ENCODE data around the gene NFATC2.

Gene NFATC2

DNA sequence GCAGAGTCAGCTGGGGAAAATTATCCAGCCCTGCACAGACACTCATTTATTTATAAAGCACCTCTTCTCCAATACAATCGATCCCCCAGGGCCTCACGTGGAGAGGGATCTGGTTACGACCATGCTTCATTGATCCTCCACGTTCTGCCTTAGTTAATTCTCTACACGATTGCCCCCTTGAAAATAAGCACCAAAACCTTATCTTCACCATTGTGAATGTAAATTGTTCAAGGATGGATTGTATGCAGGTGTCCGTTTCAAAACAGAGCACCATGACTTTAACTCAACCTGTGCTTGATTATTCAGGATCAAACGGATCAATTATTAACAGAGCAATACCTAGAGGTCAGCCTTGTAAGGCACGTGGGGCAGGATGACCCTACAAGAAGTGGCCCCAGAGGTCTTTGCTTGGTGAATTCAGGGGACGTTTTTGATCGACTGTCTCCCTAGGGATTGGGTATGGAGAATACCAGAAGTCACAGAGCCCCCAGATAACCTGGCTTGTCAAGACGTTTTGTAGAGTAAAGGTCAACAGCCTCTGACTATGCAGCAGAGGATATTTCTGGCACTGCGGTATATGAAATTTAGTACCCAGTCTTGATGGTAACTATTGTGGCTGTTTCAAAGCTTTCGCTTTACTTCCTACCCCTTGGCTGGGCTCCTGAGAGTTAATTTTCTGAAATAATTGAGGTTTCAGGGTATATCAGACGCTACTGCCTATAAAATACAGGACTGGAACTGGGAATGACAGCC lies 112.1 kb downstream of the NFATC2 start:
- TF ChIP-seq, protein P1, sequence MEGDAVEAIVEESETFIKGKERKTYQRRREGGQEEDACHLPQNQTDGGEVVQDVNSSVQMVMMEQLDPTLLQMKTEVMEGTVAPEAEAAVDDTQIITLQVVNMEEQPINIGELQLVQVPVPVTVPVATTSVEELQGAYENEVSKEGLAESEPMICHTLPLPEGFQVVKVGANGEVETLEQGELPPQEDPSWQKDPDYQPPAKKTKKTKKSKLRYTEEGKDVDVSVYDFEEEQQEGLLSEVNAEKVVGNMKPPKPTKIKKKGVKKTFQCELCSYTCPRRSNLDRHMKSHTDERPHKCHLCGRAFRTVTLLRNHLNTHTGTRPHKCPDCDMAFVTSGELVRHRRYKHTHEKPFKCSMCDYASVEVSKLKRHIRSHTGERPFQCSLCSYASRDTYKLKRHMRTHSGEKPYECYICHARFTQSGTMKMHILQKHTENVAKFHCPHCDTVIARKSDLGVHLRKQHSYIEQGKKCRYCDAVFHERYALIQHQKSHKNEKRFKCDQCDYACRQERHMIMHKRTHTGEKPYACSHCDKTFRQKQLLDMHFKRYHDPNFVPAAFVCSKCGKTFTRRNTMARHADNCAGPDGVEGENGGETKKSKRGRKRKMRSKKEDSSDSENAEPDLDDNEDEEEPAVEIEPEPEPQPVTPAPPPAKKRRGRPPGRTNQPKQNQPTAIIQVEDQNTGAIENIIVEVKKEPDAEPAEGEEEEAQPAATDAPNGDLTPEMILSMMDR (IDR thresholded peaks at IDR 0.05; ENCODE audit: borderline replicate concordance, insufficient read depth, low read depth, low read length): no peak

DNA sequence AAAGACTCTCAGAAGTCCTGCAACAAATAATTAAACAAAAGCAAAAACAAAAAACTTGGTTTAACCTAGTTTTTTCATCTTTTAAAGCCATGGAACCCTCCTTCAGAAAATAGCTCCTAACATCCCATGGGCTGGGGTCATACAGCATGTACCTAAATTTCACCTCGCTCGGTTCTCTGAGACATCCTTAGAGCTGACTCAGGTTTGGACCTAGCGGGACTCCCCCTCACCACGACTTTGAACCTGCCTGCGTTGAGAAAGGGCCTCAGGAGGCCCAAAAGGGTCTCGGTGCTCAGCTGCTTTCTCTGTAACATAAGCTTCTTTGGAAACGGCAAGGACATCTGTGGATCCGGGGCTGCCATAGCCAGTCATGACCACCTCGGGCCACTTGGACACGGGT lies 112.8 kb downstream of the NFATC2 start:
- TF ChIP-seq, protein P1 (IDR thresholded peaks at IDR 0.05; ENCODE audit: borderline replicate concordance, insufficient read depth, low read depth, low read length): no peak
- no peak overlapping the region for H3K4me3 ChIP-seq (ENCODE audit: low read depth, low read length)

More for the DNA sequence above, 112.1 kb downstream of the NFATC2 start:
- H3K4me3 ChIP-seq (ENCODE audit: low read depth, low read length): no peak overlapping the region

DNA sequence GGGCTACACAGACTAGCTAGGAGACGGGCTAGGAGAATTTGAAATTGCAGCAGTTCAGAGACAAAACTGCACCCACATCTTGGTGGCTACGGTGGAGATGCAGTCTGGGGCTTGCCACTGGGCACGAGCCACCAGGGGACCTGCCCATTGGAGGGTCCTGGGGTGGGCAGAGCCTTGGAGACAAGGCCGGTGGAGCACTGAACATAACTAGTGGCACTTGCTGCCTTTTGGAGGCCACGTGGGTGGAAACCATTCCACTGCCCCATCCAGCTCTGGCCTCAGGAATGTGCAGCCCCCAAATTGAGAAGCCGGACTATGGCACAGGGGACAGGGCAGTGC lies 113.4 kb downstream of the NFATC2 start:
- H3K4me3 ChIP-seq (ENCODE audit: low read depth, low read length): no peak overlapping the region
- TF ChIP-seq, protein P1 (IDR thresholded peaks at IDR 0.05; ENCODE audit: borderline replicate concordance, insufficient read depth, low read depth, low read length): no peak

DNA sequence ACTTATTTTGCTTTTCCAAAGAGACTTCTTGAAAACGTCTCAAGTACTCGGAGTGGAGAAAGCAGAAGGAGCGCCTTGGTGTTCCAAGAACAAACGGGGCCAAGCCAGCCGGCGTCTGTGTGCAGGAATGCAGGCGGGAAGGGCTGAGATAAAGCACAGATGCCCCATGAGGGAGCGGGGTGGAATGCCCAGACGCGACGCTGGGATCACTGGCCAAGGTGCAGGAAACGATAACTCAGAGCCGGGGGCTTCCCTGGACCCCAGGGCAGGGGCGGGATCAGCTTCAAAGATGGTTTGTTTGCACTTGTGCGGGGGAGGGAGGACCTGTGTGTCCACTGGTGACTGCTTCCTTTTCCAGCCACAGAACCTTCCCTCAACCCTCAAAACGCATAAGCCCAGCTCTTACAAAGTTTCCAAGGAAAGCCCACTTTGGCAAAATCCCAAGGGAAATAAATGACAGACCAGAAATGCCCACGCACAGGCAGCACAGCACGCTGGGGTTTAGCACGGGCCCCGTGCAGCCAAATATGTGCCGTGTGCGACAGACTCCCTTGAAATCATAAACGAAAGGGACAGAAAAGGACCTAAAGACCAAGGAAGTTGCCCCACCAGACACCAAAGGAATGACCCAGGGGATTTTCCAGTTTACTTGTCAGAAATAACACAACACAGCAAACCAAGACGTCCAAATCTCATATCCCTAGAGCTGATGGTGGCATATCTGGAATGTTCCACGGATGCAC lies 113.9 kb downstream of the NFATC2 start:
- TF ChIP-seq, protein P1 (IDR thresholded peaks at IDR 0.05; ENCODE audit: borderline replicate concordance, insufficient read depth, low read depth, low read length): no peak
- no peak overlapping the region for H3K4me3 ChIP-seq (ENCODE audit: low read depth, low read length)

DNA sequence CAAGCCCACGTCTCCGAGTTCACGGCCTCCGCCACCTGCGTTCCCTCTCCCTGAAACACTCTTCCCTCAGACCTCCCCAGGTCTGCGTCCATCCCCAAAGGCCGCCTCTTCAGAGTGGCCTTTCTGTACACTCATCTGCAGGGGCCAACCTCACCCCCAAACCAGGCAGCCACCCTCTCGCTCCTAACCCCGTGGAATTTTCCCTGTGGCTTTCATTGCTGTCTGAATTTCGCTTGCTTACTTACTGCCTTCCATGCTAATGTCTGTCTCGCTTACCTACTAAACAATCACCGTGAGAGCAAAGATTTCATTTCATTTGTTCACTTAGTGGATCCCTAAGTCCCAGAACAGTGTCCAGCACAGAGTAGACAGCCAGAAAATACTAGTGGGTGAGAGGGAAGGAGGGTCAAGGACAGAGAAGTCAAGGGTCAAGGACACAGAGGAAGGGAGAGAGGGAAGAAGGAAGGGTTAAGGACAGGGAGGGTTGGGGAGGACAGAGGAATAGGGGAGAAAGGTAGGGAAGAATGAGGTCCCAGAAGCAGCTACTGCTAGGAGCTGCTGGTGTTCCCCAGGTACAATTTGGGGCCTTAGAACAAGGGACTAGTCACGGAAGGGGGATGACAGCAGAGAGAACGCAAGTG lies 114.7 kb downstream of the NFATC2 start:
- TF ChIP-seq, protein P1 (IDR thresholded peaks at IDR 0.05; ENCODE audit: borderline replicate concordance, insufficient read depth, low read depth, low read length): no peak
- no peak overlapping the region for H3K4me3 ChIP-seq (ENCODE audit: low read depth, low read length)

DNA sequence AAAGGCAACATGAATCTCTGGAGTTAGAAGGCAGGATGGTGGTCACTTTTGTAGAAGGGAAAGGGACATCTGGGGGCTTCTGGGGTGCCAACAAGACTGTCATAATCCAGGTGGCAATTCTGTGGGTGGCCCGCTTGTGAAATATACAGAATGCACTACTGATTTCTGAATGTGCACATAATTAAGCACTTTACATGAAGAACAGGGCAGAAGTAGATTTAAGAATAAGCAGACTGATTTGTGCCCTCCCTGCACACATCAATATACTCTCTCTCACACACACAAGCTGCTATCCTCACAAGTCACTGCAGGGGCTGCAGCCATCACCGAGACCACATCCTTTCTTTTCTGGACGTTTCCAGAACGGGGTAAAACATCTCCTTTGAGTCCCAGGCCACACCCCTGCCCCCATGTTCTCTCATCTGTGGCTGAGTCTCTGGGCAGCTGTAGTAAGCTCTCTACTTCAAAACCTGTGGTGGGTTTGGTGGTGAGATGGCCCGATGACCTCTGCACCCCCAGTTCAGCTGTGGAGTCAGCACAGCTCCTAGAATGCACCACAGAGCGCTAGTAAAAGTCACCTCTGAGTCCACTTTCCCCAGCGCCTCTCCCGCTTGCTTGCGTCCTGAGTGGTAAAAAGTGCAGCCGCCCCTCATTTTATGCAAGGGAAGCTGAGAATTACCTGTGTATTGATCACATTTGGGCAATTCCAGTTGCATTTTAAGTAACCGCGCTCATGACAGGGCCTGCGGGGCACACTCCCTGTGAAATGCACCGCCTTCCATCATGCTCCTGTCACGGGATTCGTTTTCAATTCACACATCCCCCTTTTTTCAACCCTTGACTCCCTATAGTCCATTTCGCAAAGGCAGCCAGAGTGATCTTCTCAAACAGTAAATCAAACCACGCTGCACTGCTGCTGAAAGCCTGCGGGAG lies 115.5 kb downstream of the NFATC2 start:
- TF ChIP-seq, protein P1 (IDR thresholded peaks at IDR 0.05; ENCODE audit: borderline replicate concordance, insufficient read depth, low read depth, low read length): no peak
- no peak overlapping the region for H3K4me3 ChIP-seq (ENCODE audit: low read depth, low read length)

Measured in GM12875 (cell line).